T-cell (primary cell): ENCODE measurements around the gene LMBRD1. TPM values are rescaled to one million over a fixed set of nuclear protein-coding genes. Genes with fewer than 3 reads are reported as not detected.
"Not testable (repeated sequence)": the region's sequence is repeated elsewhere in the genome, so short reads cannot be mapped to it uniquely, and the experiment has no call there.

Experiments
- ATAC-seq, 4 experiments: fragments of 200-7000 bp in 3 of 4; fragments of 150-1000 bp in 1 of 4; cut with Tn5 transposase; replicated peaks in 1 of 4; 1 replicate in 3 of 4; 2 replicates in 1 of 4; pipeline ENCODE4 v1.10.0; 2021; ENCODE audit warnings: moderate library complexity in 3 of 4, mild to moderate bottlenecking in 2 of 4, moderate number of reproducible peaks in 1 of 4
- CTCF ChIA-PET, 2 donors: fragments of 300-600 bp; sonication (Branson Sonifier 250); formaldehyde crosslinking; loops; one replicate each; lab custom pipeline; 2022; ENCODE audit warnings: antibody characterized with exemption in 2 of 2; lab: Charles Lee
- POLR2A ChIA-PET, 2 donors: fragments of 300-600 bp; sonication (Branson Sonifier 250); formaldehyde crosslinking; loops; one replicate each; lab custom pipeline; 2022; ENCODE audit warnings: antibody characterized with exemption in 2 of 2; lab: Charles Lee
- DNase-seq, 35 experiments: peaks; one replicate each; pipeline versions ENCODE4 v3.0.0 to v3.0.0-alpha.2; 2013 to 2023
- H3K27ac ChIP-seq: one replicate; pipeline ENCODE4 v1.5.1; 2013; ENCODE audit warnings: low read length
- H3K27me3 ChIP-seq, 2 experiments: replicated peaks in 1 of 2; 1 replicate in 1 of 2; 2 replicates in 1 of 2; pipeline versions ENCODE4 v1.6.1 to v1.7.0; 2013; ENCODE audit warnings: low read length in 1 of 2, mixed read lengths in 1 of 2; ENCODE audit not compliant: control insufficient read depth in 2 of 2, insufficient read depth in 2 of 2; ENCODE audit errors: extremely low read depth in 1 of 2
- H3K36me3 ChIP-seq, 2 donors: 1 replicate in 1 of 2; 2 replicates in 1 of 2; pipeline versions ENCODE4 v1.6.1 to v1.7.0; 2013; ENCODE audit warnings: low read length in 1 of 2; ENCODE audit not compliant: control insufficient read depth in 2 of 2, insufficient read depth in 1 of 2; ENCODE audit errors: extremely low read depth in 1 of 2
- H3K4me1 ChIP-seq, 2 experiments: 1 replicate in 1 of 2; 2 replicates in 1 of 2; pipeline versions ENCODE4 v1.6.1 to v1.7.0; 2013; ENCODE audit warnings: low read length in 2 of 2, mixed read lengths in 1 of 2; ENCODE audit not compliant: insufficient read depth in 2 of 2, control insufficient read depth in 1 of 2; ENCODE audit errors: extremely low read depth in 1 of 2
- H3K4me3 ChIP-seq, 2 donors: 1 replicate in 1 of 2; 2 replicates in 1 of 2; pipeline versions ENCODE4 v1.5.1 to v1.7.0; 2013; ENCODE audit warnings: mild to moderate bottlenecking in 2 of 2, low read length in 1 of 2, moderate library complexity in 1 of 2; ENCODE audit not compliant: control insufficient read depth in 1 of 2; ENCODE audit errors: extremely low read depth in 1 of 2
- H3K9me3 ChIP-seq: 2 replicates; pipeline ENCODE4 v1.7.0; 2013
- H3K27ac Mint-ChIP-seq, 2 donors: one replicate each; pipeline ENCODE4 v1.8.0; 2020 to 2021; ENCODE audit warnings: mild to moderate bottlenecking in 2 of 2, mixed read lengths in 2 of 2
- H3K27me3 Mint-ChIP-seq, 2 donors: one replicate each; pipeline ENCODE4 v1.8.0; 2021 to 2022; ENCODE audit warnings: mixed read lengths in 2 of 2
- H3K36me3 Mint-ChIP-seq: one replicate; pipeline ENCODE4 v1.8.0; 2021; ENCODE audit warnings: mixed read lengths
- H3K4me1 Mint-ChIP-seq, 3 donors: one replicate each; pipeline ENCODE4 v1.8.0; 2020 to 2022; ENCODE audit warnings: mixed read lengths in 3 of 3, mild to moderate bottlenecking in 1 of 3
- H3K4me3 Mint-ChIP-seq, 3 donors: one replicate each; pipeline ENCODE4 v1.8.0; 2020 to 2022; ENCODE audit warnings: mild to moderate bottlenecking in 3 of 3, mixed read lengths in 3 of 3, moderate library complexity in 3 of 3
- H3K9me3 Mint-ChIP-seq, 3 donors: one replicate each; pipeline ENCODE4 v1.8.0; 2020 to 2022; ENCODE audit warnings: mixed read lengths in 3 of 3
- WGBS: methylation state at CpG from one replicate; pipeline ENCODE4 v1.1.5; 2013; ENCODE audit warnings: missing lambda C conversion rate; ENCODE audit not compliant: insufficient coverage; 5-methylcytosine and 5-hydroxymethylcytosine counted together
- total RNA-seq, 35 experiments: library from RNA in 6 of 35; stranded (reverse) in 6 of 35; fragments of 120-200 nt in 1 of 35; gene quantifications; one replicate each; pipeline versions ENCODE4 v1.2.1 to v1.2.4 and lab custom pipeline; 2013 to 2026

LMBRD1 gene
- total RNA-seq, 5 donors from 2014 or later (not counting 1 experiment from before 2014, with no cell fraction given), result 37.1 to 41.5 (median 37.7) TPM

DNA sequence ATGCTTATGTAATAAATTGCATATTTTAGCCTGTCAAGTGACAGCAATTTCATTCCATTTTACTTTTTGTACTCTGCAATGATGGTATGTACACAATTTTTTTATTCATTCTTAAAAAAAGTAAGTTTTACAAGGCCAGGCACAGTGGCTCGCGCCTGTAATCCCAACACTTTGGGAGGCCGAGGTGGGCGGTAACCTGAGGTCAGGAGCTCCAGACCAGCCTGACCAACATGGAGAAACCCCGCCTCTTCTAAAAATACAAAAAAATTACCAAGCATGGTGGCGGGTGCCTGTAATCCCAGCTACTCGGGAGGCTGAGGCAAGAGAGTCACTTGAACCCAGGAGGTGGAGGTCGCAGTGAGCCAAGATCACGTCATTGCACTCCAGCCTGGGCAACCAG lies 130.0 kb downstream of the LMBRD1 start:
- H3K4me1 ChIP-seq, H3K27ac ChIP-seq, H3K27ac Mint-ChIP-seq, DNase-seq, H3K27me3 ChIP-seq, ATAC-seq, H3K9me3 ChIP-seq, H3K4me3 ChIP-seq, H3K9me3 Mint-ChIP-seq, H3K4me3 Mint-ChIP-seq, POLR2A ChIA-PET, H3K36me3 ChIP-seq, H3K4me1 Mint-ChIP-seq: not testable (repeated sequence)
- Mint-ChIP-seq H3K36me3 (peaks cover 11% of the 10 kb centered on the region), H3K27me3 (peaks cover 4 to 13% of the 10 kb centered on the region in 2 donors)
- CTCF ChIA-PET, result interaction anchor here in 1 of 2 donors (0.6 kb wide), 1 partner anchor 785 kb away, joined by 3 read pairs; no protein-coding TSS in a partner anchor
- WGBS, result 100% methylated on average over 7 of the region's 9 CpGs

DNA sequence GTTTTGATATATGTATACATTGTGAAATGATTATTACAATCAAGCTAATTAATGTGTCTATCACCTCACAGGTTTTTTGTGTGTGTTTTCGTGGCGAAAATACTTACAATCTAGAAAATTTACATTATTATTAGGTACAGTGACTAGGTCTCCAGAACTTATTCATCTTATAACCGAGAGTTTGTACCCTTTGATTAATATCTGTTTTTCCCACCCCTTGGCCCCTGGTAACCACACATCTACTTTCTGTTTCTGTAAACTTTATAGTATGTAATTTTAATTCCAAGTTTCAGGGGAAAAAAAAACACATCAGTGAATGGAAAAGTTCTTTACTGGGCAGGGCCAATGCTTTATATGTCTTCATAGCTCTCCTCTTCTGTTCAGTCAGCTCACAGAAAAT lies 131.4 kb downstream of the LMBRD1 start:
- no peaks in the 10 kb centered on the region for H3K9me3 ChIP-seq
- Mint-ChIP-seq H3K27me3 (peaks cover 4 to 24% of the 10 kb centered on the region in 2 donors), H3K27ac (no peak overlapping the region), H3K4me1 (no peaks in the 10 kb centered on the region), H3K36me3 (peaks cover 3% of the 10 kb centered on the region), H3K4me3 (no peak overlapping the region), H3K9me3 (no peaks in the 10 kb centered on the region)
- POLR2A ChIA-PET, result no interaction called here
- CTCF ChIA-PET, result no interaction called here
- DNase-seq (no peak), ATAC-seq (no peak)
- no peaks in the 10 kb centered on the region for H3K4me1 ChIP-seq
- H3K27ac ChIP-seq, result no peak overlapping the region
- no CpG with 5 or more reads among the region's 3 CpGs for WGBS
- H3K4me3 ChIP-seq, result no peak overlapping the region
- no peaks in the 10 kb centered on the region for H3K36me3 ChIP-seq
- H3K27me3 ChIP-seq, result no peaks in the 10 kb centered on the region

DNA sequence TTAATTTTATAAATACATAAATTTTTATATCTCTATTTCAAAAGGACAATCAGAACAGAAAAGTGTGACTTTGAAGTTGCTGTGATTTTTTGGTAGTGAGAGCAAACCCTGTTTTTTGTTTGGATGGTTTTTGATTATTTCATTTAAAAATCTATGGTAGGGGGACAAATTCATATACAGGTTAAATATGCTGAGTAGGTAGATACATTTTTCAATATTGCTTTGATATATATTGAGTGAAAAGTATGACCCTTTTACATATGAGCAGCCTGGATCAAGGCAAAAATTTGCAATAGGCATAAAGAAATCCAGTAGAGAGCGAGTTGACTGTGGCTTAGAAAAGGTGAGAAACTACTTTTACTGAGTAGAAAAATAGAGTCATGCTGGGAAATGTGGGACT lies 132.3 kb downstream of the LMBRD1 start:
- ATAC-seq, result no peak
- Histone ChIP-seq H3K9me3 (no peaks in the 10 kb centered on the region), H3K27ac (no peak overlapping the region), H3K27me3 (no peaks in the 10 kb centered on the region), H3K36me3 (no peaks in the 10 kb centered on the region), H3K4me1 (no peaks in the 10 kb centered on the region), H3K4me3 (no peak overlapping the region)
- Mint-ChIP-seq H3K4me1 (no peaks in the 10 kb centered on the region), H3K9me3 (no peaks in the 10 kb centered on the region), H3K27me3 (peaks cover 8 to 33% of the 10 kb centered on the region in 2 donors), H3K27ac (no peak overlapping the region), H3K36me3 (no peaks in the 10 kb centered on the region), H3K4me3 (no peak overlapping the region)
- no peak for DNase-seq
- POLR2A ChIA-PET, result no interaction called here
- CTCF ChIA-PET, result no interaction called here
- WGBS, result no CpG with 5 or more reads among the region's 1 CpG

DNA sequence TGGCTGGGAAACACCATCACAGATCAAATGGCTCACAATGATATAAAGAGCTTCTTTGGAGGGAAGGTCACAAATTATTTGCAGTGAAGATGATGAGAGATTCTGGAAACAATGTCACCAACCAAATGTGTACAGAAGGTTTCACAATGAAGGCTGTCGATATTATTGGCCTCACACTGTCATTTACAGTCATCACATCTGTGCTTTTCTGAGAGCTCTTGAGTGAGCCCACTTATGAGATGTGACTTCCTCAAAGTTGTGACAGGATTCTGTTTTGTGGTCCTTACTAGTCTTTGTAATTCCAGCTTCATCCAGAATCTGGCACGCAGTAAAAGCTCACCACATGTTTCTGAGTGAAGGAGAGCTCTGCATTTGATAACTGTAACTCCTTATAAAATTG lies 133.6 kb downstream of the LMBRD1 start:
- Mint-ChIP-seq H3K27me3 (peaks cover 21 to 46% of the 10 kb centered on the region in 2 donors), H3K4me1 (no peaks in the 10 kb centered on the region), H3K4me3 (no peak overlapping the region), H3K9me3 (peaks cover 6 to 12% (median 10%) of the 10 kb centered on the region in 3 donors), H3K36me3 (no peaks in the 10 kb centered on the region), H3K27ac (no peak overlapping the region)
- Histone ChIP-seq H3K36me3 (no peaks in the 10 kb centered on the region), H3K27me3 (no peaks in the 10 kb centered on the region), H3K9me3 (no peaks in the 10 kb centered on the region), H3K27ac (no peak overlapping the region), H3K4me3 (no peak overlapping the region), H3K4me1 (no peaks in the 10 kb centered on the region)
- no peak for ATAC-seq
- POLR2A ChIA-PET, result no interaction called here
- CTCF ChIA-PET, result no interaction called here
- WGBS, result no CpG with 5 or more reads among the region's 2 CpGs
- no peak for DNase-seq

DNA sequence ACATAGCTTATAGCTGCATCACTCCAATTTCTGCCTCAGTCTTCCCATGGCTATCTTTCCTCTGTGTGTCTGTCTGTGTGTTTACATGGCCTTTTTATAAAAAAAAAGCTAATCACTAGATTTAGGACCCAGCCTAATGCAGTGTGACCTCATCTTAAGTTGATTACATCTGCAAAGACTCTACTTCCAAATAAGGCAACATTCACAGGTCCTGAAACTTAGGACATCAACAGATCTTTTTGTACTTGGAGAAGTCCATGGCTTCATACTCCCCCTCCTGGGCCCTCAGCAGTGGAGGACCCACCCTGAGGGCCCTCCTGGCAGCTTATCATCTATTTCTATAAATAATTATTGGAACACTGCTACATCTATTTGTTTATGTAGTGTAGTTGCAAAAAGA lies 146.1 kb downstream of the LMBRD1 start:
- ATAC-seq (no peak), DNase-seq (no peak)
- no peak overlapping the region for H3K4me3 Mint-ChIP-seq
- H3K36me3 Mint-ChIP-seq, result no peaks in the 10 kb centered on the region
- POLR2A ChIA-PET, result no interaction called here
- H3K4me1 Mint-ChIP-seq, result no peaks in the 10 kb centered on the region
- H3K4me3 ChIP-seq, result no peak overlapping the region
- H3K27me3 ChIP-seq, result peaks cover 0 to 8% of the 10 kb centered on the region in 2 experiments
- H3K27ac ChIP-seq, result no peak overlapping the region
- no peaks in the 10 kb centered on the region for H3K9me3 Mint-ChIP-seq
- H3K27me3 Mint-ChIP-seq, result peaks cover 9 to 10% of the 10 kb centered on the region in 2 donors
- no peaks in the 10 kb centered on the region for H3K9me3 ChIP-seq
- CTCF ChIA-PET, result no interaction called here
- no peak overlapping the region for H3K27ac Mint-ChIP-seq
- H3K36me3 ChIP-seq, result no peaks in the 10 kb centered on the region
- no peaks in the 10 kb centered on the region for H3K4me1 ChIP-seq

DNA sequence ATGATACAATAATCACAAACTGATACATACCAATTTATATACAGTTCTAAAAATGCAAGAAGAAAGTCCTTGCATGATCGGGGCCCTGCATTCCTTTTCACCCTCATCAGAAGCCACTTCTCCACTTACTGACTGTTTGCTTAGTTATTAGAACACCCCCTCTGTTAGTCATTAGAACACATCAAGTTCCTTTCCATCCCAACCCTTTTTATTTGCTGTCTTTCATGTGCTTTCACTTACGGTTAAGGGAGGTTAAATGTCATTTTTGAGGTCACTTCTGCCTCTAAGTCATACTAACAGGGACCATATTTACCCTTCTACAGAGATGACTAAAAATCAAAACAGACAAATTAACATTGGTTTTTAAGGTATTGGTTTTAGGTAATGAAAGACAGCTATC lies 149.1 kb downstream of the LMBRD1 start:
- Mint-ChIP-seq H3K27ac (no peak overlapping the region), H3K27me3 (peaks cover 5% of the 10 kb centered on the region in 2 donors), H3K36me3 (no peaks in the 10 kb centered on the region), H3K4me1 (no peaks in the 10 kb centered on the region), H3K9me3 (peaks cover 0 to 8% (median 5%) of the 10 kb centered on the region in 3 donors), H3K4me3 (no peak overlapping the region)
- H3K36me3 ChIP-seq, result no peaks in the 10 kb centered on the region
- H3K4me1 ChIP-seq, result no peaks in the 10 kb centered on the region
- ATAC-seq (no peak), DNase-seq (no peak)
- ChIA-PET CTCF (no interaction called here), POLR2A (no interaction called here)
- no peaks in the 10 kb centered on the region for H3K27me3 ChIP-seq
- no peak overlapping the region for H3K27ac ChIP-seq
- H3K4me3 ChIP-seq, result no peak overlapping the region
- 86% methylated on average over 1 of the region's 2 CpGs for WGBS
- no peaks in the 10 kb centered on the region for H3K9me3 ChIP-seq

DNA sequence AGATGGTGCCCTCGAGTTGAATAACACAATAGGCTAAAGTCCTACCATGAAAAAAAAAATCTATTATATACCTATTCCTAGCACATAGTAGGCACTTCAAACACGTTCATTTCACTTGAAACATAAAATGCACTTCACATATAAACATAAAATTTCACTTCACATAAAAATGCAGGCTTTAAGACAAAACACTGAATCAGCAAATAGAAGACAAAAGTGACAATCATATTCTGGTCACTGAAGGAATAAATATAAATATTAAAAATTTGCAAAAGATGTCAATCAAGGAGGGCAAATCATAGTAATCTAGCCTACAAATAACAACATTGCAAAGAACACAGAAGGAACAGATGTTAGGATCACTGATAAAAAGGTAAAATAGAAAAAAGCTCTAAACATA lies 153.1 kb downstream of the LMBRD1 start:
- ChIA-PET CTCF (no interaction called here), POLR2A (no interaction called here)
- H3K4me1 ChIP-seq, result no peaks in the 10 kb centered on the region
- WGBS, result no CpG with 5 or more reads among the region's 2 CpGs
- DNase-seq, result no peak
- H3K9me3 Mint-ChIP-seq, result peaks cover 0 to 8% (median 5%) of the 10 kb centered on the region in 3 donors
- no peak overlapping the region for H3K27ac ChIP-seq
- H3K27me3 ChIP-seq, result no peaks in the 10 kb centered on the region
- H3K36me3 ChIP-seq, result no peaks in the 10 kb centered on the region
- ATAC-seq, result no peak
- no peaks in the 10 kb centered on the region for H3K36me3 Mint-ChIP-seq
- H3K27me3 Mint-ChIP-seq, result peaks cover 8 to 22% of the 10 kb centered on the region in 2 donors
- no peak overlapping the region for H3K4me3 Mint-ChIP-seq
- H3K9me3 ChIP-seq, result no peaks in the 10 kb centered on the region
- H3K4me1 Mint-ChIP-seq, result no peaks in the 10 kb centered on the region
- no peak overlapping the region for H3K27ac Mint-ChIP-seq
- H3K4me3 ChIP-seq, result no peak overlapping the region
